ENCODE data around the gene RUNX2. TPM values are rescaled to one million over a fixed set of nuclear protein-coding genes. Genes with fewer than 3 reads are reported as not detected.

The RUNX2 gene
- total and polyA plus RNA-seq, 2 of the 8 experiments (the other 6 are each of a cell fraction or from before 2014, with no cell fraction given): 0.26 to 1.2 TPM

DNA sequence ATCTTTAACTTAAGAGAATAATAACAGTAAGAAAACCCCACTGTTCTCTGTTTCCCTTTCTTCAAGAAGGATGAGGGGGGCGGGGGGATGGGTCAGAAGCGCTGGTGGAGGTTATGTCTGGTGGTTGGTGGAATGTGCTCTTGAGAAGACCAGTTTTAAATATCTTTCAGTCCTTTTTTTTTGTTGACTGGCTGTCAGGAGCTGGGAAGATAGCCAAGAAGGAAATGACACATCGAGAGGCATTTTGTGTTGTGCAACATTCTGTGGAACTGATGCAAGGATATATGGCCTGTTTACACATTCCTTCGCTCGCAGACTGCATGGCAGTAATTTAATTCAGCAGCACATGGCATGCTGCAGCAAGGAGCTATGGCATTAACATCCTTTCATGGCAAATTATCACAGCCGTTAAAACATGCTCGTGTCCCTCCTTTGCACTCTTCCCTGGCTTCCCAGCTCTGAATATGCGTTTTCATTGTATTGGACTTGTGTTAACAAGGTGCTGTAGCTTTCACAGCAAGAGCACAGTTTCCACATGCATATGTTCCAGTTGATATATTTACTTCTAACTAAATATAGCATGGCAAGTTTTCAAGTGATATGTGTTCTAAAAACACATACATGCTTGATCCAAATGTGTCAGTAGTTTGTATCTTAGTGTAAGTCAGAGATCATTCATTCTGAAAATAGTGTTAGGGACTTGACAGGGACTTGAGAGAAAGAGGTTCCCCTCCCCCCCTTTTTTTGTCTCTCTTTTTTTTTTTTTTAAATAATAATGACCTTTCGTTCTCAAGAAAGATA lies 117.8 kb downstream of the RUNX2 start:
- FAIRE-seq (no peak), DNase-seq (ENCODE audit: low read depth in 1 of 2, low spot score in 2 of 2) (no peak)
- H3K27ac ChIP-seq (ENCODE audit: low read depth, low read length): no peak overlapping the region
- 0 out of 2 replicates have a peak overlapping the region, but pooled peaks have one; percentile 20 for H2BK12ac ChIP-seq (ENCODE audit: low read depth, low read length)
- POLR2A ChIA-PET (ENCODE audit: partially characterized antibody): interaction anchor here (0.5 kb wide), 1 partner anchor 453 kb away, joined by 3 read pairs; no protein-coding TSS in a partner anchor
- H3K23ac ChIP-seq (ENCODE audit: insufficient read length): no peak overlapping the region
- no peak overlapping the region for H2BK20ac ChIP-seq (ENCODE audit: low read length)
- H3K4me1 ChIP-seq (replicated peaks in 1 of 4; ENCODE audit: control insufficient read depth in 3 of 4, insufficient read depth in 4 of 4, low read length in 3 of 4): peaks cover 3 to 10% (median 6%) of the 10 kb centered on the region in 4 experiments; a peak in 5 of 7 replicates
- H3K4me3 ChIP-seq (ENCODE audit: extremely low read depth in 1 of 4, insufficient read depth in 2 of 4, low read depth in 3 of 4, low read length in 4 of 4): peak overlapping the region in 1 of 4 experiments; percentile 9; a peak in 1 of 8 replicates
- H2AK5ac ChIP-seq (ENCODE audit: low read depth, low read length): no peak overlapping the region
- H3K56ac ChIP-seq (replicated peaks; ENCODE audit: insufficient read length, low read depth, low read length): no peak overlapping the region
- WGBS, 2 experiments (ENCODE audit: extremely low coverage in 1 of 2, insufficient coverage in 1 of 2, insufficient read length in 1 of 2, insufficient replicate concordance in 2 of 2, low coverage in 1 of 2, low lambda C conversion rate in 2 of 2, missing lambda C conversion rate in 1 of 2): 44% methylated on average over 9 of the region's 9 CpGs; no CpG with 5 or more reads in 1 of the 2 experiments
- no peak overlapping the region for H3K9ac ChIP-seq (replicated peaks in 1 of 4; ENCODE audit: extremely low read depth in 1 of 4, low read depth in 3 of 4, low read length in 3 of 4)
- no peaks in the 10 kb centered on the region for H3K27me3 ChIP-seq (replicated peaks in 1 of 4; ENCODE audit: control insufficient read depth in 3 of 4, extremely low read depth in 1 of 4, insufficient read depth in 3 of 4, low read length in 3 of 4)
- H3K79me2 ChIP-seq (ENCODE audit: control insufficient read depth in 1 of 2, insufficient read depth in 2 of 2, low read length in 2 of 2): no peaks in the 10 kb centered on the region
- no peaks in the 10 kb centered on the region for H3K36me3 ChIP-seq (ENCODE audit: control insufficient read depth in 2 of 4, insufficient read depth in 4 of 4, low read length in 3 of 4)
- no peak overlapping the region for H2BK5ac ChIP-seq (ENCODE audit: low read depth, low read length)
- H3K18ac ChIP-seq (ENCODE audit: extremely low read depth, low read length): no peak overlapping the region
- no peaks in the 10 kb centered on the region for H3K23me2 ChIP-seq (ENCODE audit: low read depth, low read length)
- no peak overlapping the region for H2BK120ac ChIP-seq (replicated peaks; ENCODE audit: low read depth, low read length)
- peak overlapping the region; percentile 40 to 42 for H3K4me2 ChIP-seq (ENCODE audit: insufficient read depth in 1 of 2, low read depth in 2 of 2, low read length in 2 of 2)
- no peaks in the 10 kb centered on the region for H3K9me3 ChIP-seq (ENCODE audit: insufficient read depth in 2 of 2, low read depth in 1 of 2, low read length in 1 of 2)
- CTCF ChIA-PET (ENCODE audit: partially characterized antibody): no interaction called here
- no peak overlapping the region for H2AFZ ChIP-seq (ENCODE audit: low read length)
- H2BK15ac ChIP-seq (ENCODE audit: low read length): no peak overlapping the region
- no peaks in the 10 kb centered on the region for H4K20me1 ChIP-seq (replicated peaks in 1 of 2; ENCODE audit: control insufficient read depth in 1 of 2, insufficient read depth in 2 of 2, low read length in 2 of 2)
- H4K5ac ChIP-seq (ENCODE audit: insufficient read length, low read depth, low read length): no peak overlapping the region
- no peak overlapping the region for H4K91ac ChIP-seq (replicated peaks; ENCODE audit: insufficient read length, low read length)
- no peak overlapping the region for H3K4ac ChIP-seq (replicated peaks; ENCODE audit: insufficient read length, low read depth, low read length)
- no peak overlapping the region for H3K14ac ChIP-seq (ENCODE audit: insufficient read length)
- H3K79me1 ChIP-seq (ENCODE audit: low read depth, low read length): no peaks in the 10 kb centered on the region
- H4K8ac ChIP-seq (ENCODE audit: extremely low read depth, insufficient read depth, low read length): no peak overlapping the region
- TF ChIP-seq EP300 (IDR thresholded peaks at IDR 0.05; ENCODE audit: borderline replicate concordance in 1 of 2, low read depth in 2 of 2, low read length in 2 of 2) (no peak), NRF1 (IDR thresholded peaks at IDR 0.05; ENCODE audit: low read depth, low read length) (no peak)
- TF ChIP-seq, protein P1, sequence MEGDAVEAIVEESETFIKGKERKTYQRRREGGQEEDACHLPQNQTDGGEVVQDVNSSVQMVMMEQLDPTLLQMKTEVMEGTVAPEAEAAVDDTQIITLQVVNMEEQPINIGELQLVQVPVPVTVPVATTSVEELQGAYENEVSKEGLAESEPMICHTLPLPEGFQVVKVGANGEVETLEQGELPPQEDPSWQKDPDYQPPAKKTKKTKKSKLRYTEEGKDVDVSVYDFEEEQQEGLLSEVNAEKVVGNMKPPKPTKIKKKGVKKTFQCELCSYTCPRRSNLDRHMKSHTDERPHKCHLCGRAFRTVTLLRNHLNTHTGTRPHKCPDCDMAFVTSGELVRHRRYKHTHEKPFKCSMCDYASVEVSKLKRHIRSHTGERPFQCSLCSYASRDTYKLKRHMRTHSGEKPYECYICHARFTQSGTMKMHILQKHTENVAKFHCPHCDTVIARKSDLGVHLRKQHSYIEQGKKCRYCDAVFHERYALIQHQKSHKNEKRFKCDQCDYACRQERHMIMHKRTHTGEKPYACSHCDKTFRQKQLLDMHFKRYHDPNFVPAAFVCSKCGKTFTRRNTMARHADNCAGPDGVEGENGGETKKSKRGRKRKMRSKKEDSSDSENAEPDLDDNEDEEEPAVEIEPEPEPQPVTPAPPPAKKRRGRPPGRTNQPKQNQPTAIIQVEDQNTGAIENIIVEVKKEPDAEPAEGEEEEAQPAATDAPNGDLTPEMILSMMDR (IDR thresholded peaks at IDR 0.05; ENCODE audit: control extremely low read depth in 1 of 3, insufficient read depth in 1 of 3, low read depth in 1 of 3, low read length in 3 of 3): no peak

Data from H1 (cell line).